K562 (cell line): ENCODE data around the gene MYCL. TPM values are rescaled to one million over a fixed set of nuclear protein-coding genes. Genes with fewer than 3 reads are reported as not detected.

Experiments
- C11orf30 ChIP-seq: fragments of 450-650 bp; IDR thresholded peaks from 2 replicates; pipeline ENCODE4 v1.6.1; 2016; ENCODE audit warnings: low read depth, mild to moderate bottlenecking
- CEBPB ChIP-seq: fragments of 450-650 bp; IDR thresholded peaks from 2 replicates; pipeline ENCODE4 v1.6.1; 2016; ENCODE audit warnings: missing genetic modification characterization, missing compliant biosample characterization
- KLF10 ChIP-seq: fragments of 250-450 bp; sonication (Bioruptor Pico); IDR thresholded peaks from 2 replicates; pipeline ENCODE4 v1.6.1; 2021; ENCODE audit warnings: matching md5 sums
- NEUROD1 ChIP-seq: fragments of 150-350 bp; IDR thresholded peaks from 2 replicates; pipeline ENCODE4 v1.6.1; 2014; ENCODE audit warnings: borderline replicate concordance, low read length, low read depth; ENCODE audit not compliant: partially characterized antibody
- PHB2 ChIP-seq: fragments of 450-650 bp; IDR thresholded peaks from 2 replicates; pipeline ENCODE4 v1.6.1; 2017; ENCODE audit warnings: low read depth
- TEAD1 ChIP-seq, 2 experiments: fragments of 450-650 bp in 1 of 2; sonication (generic) in 1 of 2; formaldehyde crosslinking; IDR thresholded peaks; 2 replicates each; pipeline versions ENCODE4 v1.4.0 to v1.8.0; 2020 to 2022; ENCODE audit warnings: mild to moderate bottlenecking in 2 of 2, missing genetic modification reagents in 1 of 2
- TRIM24 ChIP-seq, 2 experiments: fragments of 450-650 bp; IDR thresholded peaks; 2 replicates each; pipeline ENCODE4 v1.6.1; 2016
- ZNF165 ChIP-seq: fragments of 250-450 bp; sonication (Bioruptor Pico); IDR thresholded peaks from 2 replicates; pipeline ENCODE4 v1.4.0; 2020; ENCODE audit warnings: borderline replicate concordance
- ZNF384 ChIP-seq: IDR thresholded peaks from 2 replicates; pipeline ENCODE4 v1.6.1; 2012; ENCODE audit warnings: low read depth, low read length, improper control_type of control experiment
- ZNF695 ChIP-seq: fragments of 450-650 bp; formaldehyde crosslinking; IDR thresholded peaks from 2 replicates; pipeline ENCODE4 v1.4.0; 2020; ENCODE audit warnings: mild to moderate bottlenecking, moderate library complexity
- polyA plus RNA-seq, 8 experiments: library from polyadenylated mRNA; depleted of rRNA in 4 of 8; stranded (reverse) in 5 of 8; unstranded in 3 of 8; fragments of >200 nt; fragmentation: Nextera tagmentation in 2 of 8; fragmentation: Illumina TruSeq in 1 of 8; extraction: Ambion mirVana in 2 of 8; extraction: Trizol in 1 of 8; gene quantifications; 2 replicates each; pipeline versions ENCODE4 v1.2.1 to v1.2.3, GENCODE V29; 2011 to 2014; ENCODE audit warnings: inconsistent platforms in 1 of 8, missing spikeins in 1 of 8
- total RNA-seq, 7 experiments: library from RNA; depleted of rRNA in 6 of 7; stranded (reverse); fragments of >200 nt in 6 of 7; fragmentation: Illumina TruSeq in 2 of 7; extraction: Trizol in 2 of 7; gene quantifications; 2 replicates each; pipeline versions ENCODE4 v1.2.1 to v1.2.3, GENCODE V29; 2011 to 2021; ENCODE audit warnings: low replicate concordance in 1 of 7
- TF ChIP-seq, protein P1 (sequence below), 2 experiments: fragments of 450-650 bp; IDR thresholded peaks; 2 replicates each; pipeline ENCODE4 v1.6.1; 2016; ENCODE audit warnings: mild to moderate bottlenecking in 2 of 2, borderline replicate concordance in 1 of 2, low read depth in 1 of 2, moderate library complexity in 1 of 2
- TF ChIP-seq, protein P2 (sequence below): fragments of 250-450 bp; sonication (Bioruptor Pico); IDR thresholded peaks from 2 replicates; pipeline ENCODE4 v1.5.0; 2020; ENCODE audit warnings: mild to moderate bottlenecking, borderline replicate concordance
- TF ChIP-seq, protein P3 (sequence below), 2 experiments: fragments of 450-650 bp in 1 of 2; sonication (generic) in 1 of 2; formaldehyde crosslinking in 1 of 2; IDR thresholded peaks in 1 of 2; conservative IDR thresholded peaks in 1 of 2; 2 replicates each; pipeline versions ENCODE4 v1.6.1 to v1.8.1; 2016 to 2023; ENCODE audit warnings: mild to moderate bottlenecking in 2 of 2, moderate library complexity in 2 of 2, inconsistent platforms in 1 of 2, missing genetic modification reagents in 1 of 2
- TF ChIP-seq, protein P4 (sequence below): fragments of 450-650 bp; IDR thresholded peaks from 2 replicates; pipeline ENCODE4 v1.6.1; 2016; ENCODE audit warnings: mild to moderate bottlenecking

Gene MYCL
- total and polyA plus RNA-seq, 9 of the 15 experiments (the other 6 are each of a cell fraction or from before 2014, with no cell fraction given) = 3.5 to 22.0 (median 12.8) TPM

DNA sequence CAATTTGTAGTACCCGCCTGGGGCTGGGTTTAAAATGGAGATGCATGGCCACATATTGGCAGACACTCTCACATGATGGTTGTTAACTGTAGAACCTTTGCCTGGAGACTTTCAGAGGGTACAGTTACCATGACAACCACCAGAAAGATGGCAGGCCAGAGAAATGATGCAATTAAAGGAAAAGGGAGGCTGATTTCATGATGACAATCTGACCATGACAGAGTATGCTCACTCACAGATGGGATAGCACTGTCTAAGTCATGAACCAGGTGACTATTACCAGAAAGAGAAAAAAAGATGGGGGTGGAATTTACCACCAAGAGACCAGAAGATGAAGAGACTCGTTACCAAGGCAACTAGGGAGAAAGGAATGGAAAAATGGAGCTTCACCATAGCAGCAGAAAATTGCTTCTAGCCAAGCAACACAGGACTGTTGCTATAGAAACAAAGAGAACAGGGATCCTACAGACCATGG is 14.9 kb downstream of the MYCL start (continued):
- TF ChIP-seq, protein P1, sequence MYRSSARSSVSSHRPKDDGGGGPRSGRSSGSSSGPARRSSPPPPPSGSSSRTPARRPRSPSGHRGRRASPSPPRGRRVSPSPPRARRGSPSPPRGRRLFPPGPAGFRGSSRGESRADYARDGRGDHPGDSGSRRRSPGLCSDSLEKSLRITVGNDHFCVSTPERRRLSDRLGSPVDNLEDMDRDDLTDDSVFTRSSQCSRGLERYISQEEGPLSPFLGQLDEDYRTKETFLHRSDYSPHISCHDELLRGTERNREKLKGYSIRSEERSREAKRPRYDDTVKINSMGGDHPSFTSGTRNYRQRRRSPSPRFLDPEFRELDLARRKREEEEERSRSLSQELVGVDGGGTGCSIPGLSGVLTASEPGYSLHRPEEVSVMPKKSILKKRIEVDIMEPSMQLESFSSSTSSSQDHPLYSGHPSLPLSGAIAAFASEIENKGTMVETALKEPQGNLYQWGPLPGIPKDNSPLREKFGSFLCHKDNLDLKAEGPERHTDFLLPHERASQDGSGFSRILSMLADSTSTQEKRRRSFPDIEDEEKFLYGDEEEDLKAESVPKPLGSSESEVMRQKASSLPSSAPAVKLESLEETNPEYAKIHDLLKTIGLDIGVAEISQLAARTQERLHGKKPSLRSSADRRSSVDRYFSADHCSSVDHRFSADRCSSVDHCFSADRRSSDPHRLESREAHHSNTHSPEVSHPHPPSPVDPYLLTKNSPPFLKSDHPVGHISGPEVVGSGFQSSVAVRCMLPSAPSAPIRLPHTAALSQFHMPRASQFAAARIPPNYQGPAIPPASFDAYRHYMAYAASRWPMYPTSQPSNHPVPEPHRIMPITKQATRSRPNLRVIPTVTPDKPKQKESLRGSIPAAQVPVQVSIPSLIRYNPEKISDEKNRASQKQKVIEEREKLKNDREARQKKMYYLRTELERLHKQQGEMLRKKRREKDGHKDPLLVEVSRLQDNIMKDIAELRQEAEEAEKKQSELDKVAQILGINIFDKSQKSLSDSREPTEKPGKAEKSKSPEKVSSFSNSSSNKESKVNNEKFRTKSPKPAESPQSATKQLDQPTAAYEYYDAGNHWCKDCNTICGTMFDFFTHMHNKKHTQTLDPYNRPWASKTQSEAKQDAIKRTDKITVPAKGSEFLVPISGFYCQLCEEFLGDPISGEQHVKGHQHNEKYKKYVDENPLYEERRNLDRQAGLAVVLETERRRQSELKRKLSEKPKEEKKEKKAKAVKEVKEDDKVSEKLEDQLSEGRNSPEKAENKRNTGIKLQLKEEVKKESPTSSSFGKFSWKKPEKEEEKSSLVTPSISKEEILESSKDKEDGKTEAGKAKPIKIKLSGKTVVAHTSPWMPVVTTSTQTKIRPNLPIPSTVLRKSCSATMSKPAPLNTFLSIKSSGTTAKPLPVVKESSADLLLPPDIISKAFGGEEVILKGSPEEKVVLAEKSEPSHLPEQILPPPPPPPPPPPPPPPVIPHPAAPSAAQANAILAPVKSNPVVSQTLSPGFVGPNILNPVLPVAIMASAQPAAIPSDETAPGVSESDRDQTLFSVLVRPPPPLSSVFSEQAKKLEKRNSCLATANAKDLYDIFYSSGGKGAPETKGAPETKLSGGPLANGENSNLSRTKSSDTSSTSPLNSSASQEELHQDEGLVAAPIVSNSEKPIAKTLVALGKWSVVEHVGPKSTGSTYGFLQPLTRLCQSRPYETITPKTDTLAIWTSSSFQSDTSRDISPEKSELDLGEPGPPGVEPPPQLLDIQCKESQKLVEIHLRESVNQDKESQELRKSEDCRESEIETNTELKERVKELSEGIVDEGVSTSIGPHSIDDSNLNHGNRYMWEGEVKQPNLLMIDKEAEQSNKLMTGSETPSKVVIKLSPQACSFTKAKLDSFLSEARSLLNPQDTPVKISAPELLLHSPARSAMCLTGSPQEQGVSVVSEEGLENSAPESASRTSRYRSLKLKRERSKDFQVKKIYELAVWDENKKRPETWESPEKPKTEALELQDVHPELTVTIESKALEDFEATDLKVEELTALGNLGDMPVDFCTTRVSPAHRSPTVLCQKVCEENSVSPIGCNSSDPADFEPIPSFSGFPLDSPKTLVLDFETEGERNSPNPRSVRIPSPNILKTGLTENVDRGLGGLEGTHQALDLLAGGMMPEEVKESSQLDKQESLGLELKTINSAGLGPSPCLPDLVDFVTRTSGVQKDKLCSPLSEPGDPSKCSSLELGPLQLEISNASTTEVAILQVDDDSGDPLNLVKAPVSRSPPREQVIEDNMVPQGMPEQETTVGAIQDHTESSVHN (IDR thresholded peaks at IDR 0.05; ENCODE audit: borderline replicate concordance in 1 of 2, low read depth in 1 of 2) = peak in 1 of 2 experiments; percentile 59; a peak in 1 of 4 replicates
- peak; percentile 55 for TF ChIP-seq NEUROD1
- TF ChIP-seq TEAD1 (CRISPR knock-in tag; IDR thresholded peaks at IDR 0.05) = no peak
- TF ChIP-seq ZNF165 (CRISPR knock-in tag) = no peak
- no peak for TF ChIP-seq KLF10 (CRISPR knock-in tag)
- TF ChIP-seq PHB2 = no peak
- peak; percentile 79 to 86 for TF ChIP-seq TRIM24 (IDR thresholded peaks at IDR 0.05)
- peak; percentile 74 for TF ChIP-seq CEBPB
- TF ChIP-seq ZNF384 = peak; percentile 52; the same call in 1 of the 2 replicates
- no peak for TF ChIP-seq C11orf30
- TF ChIP-seq, protein P2, sequence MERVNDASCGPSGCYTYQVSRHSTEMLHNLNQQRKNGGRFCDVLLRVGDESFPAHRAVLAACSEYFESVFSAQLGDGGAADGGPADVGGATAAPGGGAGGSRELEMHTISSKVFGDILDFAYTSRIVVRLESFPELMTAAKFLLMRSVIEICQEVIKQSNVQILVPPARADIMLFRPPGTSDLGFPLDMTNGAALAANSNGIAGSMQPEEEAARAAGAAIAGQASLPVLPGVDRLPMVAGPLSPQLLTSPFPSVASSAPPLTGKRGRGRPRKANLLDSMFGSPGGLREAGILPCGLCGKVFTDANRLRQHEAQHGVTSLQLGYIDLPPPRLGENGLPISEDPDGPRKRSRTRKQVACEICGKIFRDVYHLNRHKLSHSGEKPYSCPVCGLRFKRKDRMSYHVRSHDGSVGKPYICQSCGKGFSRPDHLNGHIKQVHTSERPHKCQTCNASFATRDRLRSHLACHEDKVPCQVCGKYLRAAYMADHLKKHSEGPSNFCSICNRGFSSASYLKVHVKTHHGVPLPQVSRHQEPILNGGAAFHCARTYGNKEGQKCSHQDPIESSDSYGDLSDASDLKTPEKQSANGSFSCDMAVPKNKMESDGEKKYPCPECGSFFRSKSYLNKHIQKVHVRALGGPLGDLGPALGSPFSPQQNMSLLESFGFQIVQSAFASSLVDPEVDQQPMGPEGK (CRISPR knock-in tag) = no peak
- TF ChIP-seq, protein P3, sequence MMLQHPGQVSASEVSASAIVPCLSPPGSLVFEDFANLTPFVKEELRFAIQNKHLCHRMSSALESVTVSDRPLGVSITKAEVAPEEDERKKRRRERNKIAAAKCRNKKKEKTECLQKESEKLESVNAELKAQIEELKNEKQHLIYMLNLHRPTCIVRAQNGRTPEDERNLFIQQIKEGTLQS (IDR thresholded peaks at IDR 0.05) = peak; percentile 98
- TF ChIP-seq, protein P3 (CRISPR knock-in tag; conservative IDR thresholded peaks at IDR 0.05) = no peak; the same call in 1 of the 2 replicates
- TF ChIP-seq, protein P4, sequence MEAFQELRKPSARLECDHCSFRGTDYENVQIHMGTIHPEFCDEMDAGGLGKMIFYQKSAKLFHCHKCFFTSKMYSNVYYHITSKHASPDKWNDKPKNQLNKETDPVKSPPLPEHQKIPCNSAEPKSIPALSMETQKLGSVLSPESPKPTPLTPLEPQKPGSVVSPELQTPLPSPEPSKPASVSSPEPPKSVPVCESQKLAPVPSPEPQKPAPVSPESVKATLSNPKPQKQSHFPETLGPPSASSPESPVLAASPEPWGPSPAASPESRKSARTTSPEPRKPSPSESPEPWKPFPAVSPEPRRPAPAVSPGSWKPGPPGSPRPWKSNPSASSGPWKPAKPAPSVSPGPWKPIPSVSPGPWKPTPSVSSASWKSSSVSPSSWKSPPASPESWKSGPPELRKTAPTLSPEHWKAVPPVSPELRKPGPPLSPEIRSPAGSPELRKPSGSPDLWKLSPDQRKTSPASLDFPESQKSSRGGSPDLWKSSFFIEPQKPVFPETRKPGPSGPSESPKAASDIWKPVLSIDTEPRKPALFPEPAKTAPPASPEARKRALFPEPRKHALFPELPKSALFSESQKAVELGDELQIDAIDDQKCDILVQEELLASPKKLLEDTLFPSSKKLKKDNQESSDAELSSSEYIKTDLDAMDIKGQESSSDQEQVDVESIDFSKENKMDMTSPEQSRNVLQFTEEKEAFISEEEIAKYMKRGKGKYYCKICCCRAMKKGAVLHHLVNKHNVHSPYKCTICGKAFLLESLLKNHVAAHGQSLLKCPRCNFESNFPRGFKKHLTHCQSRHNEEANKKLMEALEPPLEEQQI = no peak
- no peak for TF ChIP-seq ZNF695 (CRISPR knock-in tag)
